ENCODE results near the gene MSRB2.

The MSRB2 gene

DNA sequence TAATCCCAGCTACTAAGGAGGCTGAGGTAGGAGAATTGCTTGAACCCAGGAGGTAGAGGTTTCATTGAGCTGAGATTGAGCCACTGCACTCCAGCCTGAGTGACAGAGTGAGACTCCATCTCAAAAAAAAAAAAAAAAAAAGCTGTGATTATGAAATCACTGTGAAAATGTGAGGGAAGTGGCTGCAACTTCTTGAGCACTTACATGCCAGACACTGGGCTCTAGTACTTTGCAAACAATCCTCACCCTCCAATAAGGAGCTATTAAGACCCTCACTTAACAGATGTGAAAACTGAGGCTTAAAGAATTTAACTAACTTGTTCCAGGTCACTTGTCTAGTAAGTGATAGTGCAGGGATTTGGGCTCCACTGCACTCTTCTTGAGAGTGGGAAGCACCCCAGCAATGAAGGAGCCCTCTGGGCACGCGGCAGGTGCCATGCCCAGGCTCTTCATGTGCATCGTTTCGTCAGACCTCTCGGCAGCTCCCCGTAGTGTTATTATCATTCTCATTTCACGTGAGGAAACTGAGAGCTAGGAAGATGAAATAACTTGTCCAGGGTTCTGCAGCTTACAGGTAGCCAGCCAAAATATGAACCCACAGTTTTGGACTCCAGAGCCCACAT lies 19.0 kb downstream of the MSRB2 start:
- DNase-seq, result no peak

DNA sequence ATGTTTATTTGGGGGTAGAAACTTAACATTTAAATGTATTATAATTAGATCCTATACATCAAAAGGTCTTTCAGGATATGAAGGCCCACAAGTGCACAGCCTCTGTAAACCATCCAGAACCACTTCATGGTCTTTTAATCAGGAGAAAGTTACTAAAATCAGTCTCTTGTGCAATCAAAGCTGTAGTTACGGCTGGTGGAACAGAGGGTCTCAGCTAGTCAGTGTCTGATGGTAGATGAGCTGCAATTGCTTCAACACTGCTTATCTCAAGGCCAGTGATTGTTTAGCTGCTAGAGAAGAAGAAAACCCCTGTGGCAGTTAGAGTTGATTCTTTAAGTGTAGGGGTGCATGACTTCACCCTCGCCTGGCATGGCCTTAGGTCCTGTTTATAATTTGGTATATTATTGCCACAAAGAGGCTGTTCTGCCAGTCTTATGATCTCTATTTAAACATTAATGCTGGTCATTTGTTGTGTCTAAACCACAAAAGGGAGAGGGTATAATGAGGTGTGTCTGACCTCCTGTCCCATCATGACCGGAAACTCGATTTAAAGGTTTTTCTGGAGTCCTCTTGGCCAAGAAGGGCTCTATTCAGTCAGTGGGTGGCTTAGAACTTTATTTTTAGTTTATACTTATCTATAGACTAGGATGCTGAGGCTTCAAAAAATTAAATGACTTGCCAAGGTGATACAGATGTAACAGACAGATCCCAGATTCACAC lies 21.3 kb downstream of the MSRB2 start:
- no peak for DNase-seq

DNA sequence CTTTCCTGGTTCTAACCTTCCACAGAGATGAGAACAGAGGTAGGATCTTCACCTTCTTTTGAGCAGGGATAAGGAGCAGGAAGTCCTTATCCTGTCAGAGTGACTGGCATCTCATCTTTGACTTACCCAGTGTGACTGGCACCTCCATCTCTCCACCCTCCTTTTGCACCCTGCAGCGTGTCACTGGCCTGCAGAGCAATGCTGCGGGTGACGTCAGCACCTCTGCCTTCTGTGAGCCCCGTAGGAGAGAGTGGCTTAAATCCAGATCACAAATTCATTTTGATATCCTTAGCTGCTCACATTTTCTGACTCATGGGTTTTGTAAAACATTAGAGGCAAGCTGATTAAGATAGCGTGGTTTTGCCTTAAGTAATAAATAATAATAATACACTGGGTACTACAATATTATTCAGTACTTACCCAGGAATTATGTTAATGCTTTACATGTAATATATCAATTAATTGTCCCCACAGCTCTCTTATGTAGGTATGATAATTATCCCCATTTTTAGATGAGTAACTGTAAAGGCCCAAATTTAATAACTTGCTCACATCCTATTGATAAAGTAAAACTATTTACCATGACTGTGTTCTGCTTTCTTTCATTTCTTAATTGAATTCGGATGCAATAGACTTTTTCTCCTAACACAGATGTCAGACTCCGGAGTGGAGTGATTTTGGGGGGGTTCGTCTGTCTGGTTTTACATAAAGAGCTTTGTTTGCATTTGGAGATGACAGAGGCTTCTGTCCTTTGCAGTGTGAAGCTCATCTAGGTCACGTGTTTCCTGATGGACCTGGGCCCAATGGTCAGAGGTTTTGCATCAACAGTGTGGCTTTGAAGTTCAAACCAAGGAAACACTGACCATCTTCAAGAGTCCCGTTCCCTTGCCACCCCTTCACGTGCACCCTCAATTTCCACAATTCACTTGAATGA lies 24.9 kb downstream of the MSRB2 start:
- DNase-seq, result no peak

DNA sequence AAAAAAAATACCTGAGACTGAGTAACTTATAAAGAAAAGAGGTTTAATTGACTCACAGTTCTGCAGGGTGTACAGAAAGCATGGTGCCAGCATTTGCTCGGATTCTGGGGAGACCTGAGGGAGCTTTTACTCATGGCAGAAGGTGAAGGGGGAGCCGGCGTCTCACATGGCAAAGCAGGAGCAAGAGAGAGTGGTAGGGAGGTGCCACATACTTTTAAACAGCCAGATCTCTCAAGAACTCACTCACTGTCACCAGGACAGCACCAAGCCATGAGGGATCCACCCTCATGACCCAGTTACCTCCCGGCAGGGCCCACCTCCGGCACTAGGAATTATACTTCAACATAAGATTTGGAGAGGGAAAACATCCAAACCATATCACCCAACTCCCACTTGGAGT lies 25.8 kb downstream of the MSRB2 start:
- DNase-seq, result no peak

DNA sequence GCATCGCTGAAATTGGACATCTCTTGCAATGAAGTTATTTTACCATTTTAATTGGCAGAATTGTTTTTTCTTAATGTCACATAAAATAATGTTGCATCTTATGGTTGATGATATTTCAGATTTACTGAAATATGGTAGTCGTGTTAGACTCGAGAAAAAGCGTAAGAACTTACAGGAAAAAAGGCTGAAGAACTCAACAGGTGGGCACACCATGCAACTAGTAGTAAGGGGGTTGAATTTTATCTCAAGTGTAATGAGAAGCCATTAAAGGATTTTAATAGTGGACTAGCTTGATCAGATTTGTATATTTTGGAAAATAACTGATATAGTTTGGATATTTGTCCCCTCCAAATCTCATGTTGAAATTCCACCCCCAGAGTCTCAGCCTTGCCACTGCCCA lies 41.1 kb downstream of the MSRB2 start:
- no peak for DNase-seq

DNA sequence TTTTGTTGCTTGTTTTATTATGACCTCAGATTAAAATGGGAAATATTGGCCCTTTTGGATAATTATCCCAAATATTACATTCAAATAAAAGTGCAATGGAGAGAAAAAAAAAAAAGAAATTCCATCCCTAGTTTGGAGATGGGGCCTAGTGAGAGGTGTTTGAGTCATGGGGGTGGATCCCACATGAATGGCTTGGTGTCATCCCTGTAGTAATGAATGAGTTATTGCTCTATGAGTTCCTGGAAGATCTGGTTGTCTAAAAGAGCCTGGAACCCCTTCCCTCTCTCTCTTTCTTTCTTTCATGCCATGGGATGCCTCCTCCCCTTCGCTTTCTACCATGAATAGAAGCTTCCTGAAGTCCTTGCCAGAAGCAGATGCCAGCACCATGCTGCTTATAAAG lies 44.3 kb downstream of the MSRB2 start:
- DNase-seq, result no peak

DNA sequence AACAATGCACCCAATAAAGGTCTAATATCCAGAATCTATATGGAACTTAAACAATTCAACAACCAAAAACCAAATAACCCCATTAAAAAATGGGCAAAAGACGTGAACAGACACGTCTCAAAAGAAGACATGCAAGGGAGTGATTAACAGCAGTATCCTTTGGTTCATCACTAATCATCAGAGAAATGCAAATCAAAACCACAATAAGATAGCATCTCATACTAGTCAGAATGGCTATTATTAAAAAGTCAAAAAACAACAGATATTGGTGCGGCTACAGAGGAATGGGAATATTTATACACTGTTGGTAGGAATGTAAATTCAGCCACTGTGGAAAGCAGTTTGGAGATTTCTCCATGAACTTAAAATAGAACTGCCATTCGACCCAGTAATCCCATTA lies 46.6 kb downstream of the MSRB2 start:
- DNase-seq, result no peak

DNA sequence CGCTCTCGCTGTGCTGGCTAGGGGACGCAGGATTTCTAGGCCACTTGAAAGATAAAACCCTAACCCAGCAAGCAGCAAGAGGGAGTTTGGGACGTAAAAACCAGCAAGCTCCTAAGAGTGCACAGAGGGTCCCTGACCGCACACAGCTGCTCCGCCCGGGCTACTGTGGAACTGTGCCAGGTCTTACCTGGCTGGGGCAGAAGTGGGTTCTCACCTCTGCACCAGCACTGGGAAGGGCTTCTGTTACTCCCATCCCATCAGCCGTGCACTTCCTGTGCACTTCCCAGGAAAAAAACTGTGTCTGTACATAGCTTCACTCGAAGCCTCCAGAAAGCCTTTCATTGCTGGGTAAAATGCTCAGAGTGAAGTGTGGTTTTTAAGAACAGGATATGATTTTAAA lies 50.9 kb downstream of the MSRB2 start:
- DNase-seq, result no peak

DNA sequence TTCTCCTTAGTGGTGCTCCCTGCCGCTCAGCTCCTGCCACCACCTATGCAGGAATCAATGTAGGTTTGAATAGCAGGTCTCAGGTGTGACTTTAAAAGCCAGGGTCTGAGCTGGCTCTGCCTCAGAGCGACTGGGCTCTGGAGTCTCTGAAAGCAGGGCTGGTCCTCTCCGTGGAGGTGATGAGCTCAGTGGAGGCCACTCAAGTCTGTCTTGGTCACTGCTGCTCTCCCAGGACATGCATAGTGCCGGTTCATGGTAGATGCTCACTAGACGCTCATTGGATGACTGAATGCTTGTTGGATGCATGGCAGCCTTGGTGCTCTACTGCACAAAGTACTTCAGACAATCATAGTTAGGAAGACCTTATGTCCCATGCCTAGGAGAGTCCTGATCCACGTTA lies 51.7 kb downstream of the MSRB2 start:
- DNase-seq, result no peak

DNA sequence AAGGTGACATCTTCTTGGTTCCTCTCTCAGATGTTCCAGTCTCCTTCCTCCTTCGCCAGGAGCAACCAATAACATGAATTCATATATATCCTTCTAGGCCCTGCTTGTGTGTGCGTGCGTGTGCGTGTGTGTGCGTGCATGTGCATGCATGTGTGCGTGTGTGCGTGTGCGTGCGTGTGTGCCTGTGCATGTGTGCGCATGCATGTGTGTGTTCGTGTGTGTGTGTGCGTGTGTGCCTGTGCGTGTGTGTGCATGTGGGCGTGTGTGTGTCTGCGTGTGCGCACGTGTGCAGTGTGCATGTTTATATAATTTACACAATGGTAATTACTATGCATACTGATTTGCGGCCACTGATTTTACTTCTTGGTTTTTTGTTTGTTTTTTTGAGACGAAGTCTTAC lies 52.8 kb downstream of the MSRB2 start:
- DNase-seq, result no peak

DNA sequence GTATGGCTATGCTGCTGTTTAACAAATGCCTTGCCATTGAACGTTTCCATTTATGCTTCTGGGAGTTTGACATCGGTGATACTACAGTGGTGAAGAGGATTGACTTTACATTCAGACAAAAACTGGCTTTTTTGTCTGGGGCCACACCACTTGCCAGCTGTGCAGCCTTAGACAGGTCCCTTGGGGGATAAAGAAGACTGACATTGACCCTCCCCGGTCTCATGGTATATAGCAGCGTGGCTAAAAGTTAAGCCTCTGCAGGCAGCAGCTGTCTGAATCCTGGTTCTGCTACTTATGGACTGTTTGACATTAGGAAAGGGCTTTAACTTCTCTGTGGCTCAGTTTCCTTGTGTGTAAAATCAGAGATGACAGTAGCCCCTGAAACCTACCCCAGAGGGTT lies 54.7 kb downstream of the MSRB2 start:
- no peak for DNase-seq

DNA sequence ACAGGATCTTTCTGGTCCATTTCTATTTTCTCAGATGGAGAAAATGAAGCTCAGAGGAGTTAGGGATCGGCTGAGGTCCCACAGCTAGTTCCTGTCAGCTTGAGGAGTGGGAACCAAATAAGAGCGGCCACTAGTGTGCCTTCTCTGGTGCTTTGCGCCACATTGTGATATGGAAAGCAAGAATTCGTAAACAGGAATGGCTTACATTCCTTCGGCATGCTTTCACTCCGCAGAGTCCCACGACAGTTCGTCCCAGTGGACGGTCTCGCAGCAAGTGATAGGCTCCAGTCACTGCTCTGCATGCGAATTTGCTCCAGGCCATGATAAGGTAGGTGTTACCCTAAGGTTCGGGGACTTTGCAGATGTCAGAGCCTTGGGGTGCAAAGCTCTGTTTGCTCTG lies 55.2 kb downstream of the MSRB2 start:
- DNase-seq, result no peak

DNA sequence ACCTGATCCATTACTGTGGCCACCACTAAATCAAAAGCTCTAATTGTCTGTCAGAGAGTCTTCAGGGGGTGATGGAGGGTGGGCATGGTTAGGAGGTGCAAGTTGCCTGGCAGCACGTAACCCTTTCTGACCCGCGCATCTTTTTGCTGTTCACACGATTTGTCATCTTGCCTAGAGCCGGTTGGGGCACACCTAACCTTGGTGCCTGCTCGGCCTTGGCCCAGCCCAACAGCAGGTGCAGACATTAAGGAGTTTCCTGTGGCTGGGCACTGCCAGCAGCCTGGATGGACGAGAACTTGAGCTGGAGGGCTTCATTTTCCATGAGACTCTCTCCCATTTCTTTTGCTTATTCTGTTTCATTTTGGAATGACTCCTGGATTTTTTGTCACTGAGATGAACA lies 55.7 kb downstream of the MSRB2 start:
- DNase-seq, result no peak

DNA sequence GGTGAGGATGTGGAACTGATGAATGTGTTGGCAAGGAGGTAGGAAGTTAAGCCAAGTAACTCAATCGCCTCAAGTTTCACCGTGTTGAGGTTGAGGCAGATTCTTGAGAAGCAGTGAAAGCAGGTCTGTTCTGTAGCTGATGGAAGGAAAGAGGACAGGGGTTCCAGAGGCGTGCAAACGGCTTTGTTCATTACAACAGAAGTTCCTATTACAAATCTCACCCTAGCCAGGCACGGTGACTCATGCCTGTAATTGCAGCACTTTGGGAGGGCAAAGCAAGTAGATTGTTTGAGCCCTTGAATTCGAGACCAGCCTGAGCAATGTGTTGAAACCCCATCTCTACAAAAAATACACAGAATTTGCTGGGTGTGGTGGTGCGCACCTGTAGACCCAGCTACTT lies 59.8 kb downstream of the MSRB2 start:
- DNase-seq, result no peak

DNA sequence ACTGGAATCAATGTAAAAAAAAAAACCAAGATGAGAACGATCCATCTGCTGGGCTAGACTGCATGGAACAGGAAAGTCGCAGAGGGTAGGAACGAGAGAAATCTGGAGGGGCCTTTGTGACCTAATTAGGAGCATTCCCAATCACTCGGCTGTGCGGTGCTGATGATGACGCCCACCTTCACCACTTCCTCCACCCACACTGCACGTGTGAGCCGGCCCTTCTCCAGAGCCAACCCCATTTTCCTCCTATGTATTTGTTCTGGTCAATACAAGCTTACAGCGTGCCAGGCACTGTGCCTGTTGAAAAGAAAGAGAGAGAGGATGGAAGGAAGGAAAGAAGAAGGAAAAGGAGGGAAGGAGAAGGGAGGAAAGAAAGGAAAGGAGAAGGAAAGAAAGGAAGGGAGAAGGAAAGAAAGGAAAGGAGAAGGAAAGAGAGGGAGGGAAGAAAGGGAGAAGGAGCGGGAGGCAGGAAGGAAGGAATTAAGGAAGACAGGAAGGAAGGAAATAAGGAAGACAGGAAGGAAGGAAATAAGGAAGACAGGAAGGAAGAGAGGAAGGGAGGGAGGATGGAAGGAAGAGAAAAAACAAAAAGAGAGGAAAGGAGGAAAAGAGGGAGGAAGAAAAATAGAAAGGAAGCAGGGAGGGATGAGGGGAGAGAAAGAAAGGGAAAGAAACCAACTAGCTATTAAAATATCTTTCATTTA lies 61.2 kb downstream of the MSRB2 start:
- no peak for DNase-seq

DNA sequence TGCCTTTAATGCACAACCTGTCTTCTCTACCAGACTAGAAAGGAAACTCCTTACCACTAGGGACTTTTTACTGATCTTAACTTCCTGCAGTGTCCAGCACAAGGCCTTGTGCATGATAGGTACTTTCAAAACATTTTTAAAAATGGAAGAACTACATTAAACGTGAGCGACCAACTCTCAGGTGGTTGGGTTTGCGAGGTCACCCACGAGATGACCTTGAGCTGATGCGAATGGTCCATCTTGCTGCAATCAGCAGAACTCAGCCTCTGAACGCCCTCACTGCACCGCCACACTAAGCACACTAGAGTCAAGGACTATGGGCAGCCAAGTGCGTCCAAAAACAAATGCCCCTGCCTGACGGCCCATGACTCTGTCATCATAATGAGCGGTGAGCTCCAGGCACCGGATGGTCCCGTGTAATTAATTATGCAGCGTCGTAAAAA lies 61.9 kb downstream of the MSRB2 start:
- no peak for DNase-seq

DNA sequence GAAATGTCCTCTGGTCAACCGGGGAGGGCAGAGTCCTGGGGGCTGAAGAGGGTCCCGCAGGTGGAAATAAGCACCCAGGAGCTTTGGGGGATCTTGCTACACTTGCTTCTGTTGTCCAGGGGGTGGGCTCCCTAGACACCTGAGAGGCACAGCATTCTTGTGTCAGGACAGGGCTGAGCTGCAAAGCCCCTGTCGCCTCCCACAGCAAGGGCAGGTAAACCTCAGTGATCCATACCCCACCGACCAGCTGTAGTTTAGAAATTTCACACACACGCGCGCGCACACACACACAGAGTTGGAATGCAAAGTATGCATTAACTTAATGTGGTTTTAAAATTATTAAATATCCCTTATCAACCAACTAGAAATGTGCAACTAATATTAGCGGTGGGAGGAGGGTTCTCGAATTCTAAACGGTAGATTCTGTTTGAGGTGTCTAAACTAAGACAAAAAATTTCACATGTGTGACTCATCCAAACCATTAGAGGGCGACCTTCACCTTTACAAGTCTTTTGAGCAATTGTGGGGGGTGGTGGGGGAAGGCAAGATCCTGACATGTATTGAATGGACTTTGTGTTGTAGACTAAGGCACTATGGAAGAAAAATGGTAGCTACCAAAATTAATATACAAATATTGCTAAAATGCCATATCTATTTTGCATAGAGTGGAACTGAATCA lies 62.5 kb downstream of the MSRB2 start:
- no peak for DNase-seq

DNA sequence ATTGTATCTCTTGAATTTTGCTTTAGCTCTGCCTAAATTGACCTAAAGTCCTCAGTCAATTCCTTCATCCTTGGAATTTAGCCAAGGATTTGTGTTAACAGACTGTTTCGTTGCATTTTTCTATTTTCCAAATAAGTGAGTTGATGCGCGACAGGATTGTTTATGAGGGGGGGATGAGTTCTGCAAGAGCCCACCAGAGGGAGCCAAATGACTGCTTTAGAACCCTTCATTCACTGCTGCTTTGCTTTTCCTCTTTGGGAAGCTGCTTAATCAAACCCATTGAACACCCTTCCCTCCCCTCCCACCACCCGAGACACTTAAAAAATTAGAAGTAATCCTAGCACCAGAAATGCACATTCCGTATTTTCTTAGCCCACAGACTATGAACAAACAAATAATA lies 63.0 kb downstream of the MSRB2 start:
- DNase-seq, result peak; percentile 56

DNA sequence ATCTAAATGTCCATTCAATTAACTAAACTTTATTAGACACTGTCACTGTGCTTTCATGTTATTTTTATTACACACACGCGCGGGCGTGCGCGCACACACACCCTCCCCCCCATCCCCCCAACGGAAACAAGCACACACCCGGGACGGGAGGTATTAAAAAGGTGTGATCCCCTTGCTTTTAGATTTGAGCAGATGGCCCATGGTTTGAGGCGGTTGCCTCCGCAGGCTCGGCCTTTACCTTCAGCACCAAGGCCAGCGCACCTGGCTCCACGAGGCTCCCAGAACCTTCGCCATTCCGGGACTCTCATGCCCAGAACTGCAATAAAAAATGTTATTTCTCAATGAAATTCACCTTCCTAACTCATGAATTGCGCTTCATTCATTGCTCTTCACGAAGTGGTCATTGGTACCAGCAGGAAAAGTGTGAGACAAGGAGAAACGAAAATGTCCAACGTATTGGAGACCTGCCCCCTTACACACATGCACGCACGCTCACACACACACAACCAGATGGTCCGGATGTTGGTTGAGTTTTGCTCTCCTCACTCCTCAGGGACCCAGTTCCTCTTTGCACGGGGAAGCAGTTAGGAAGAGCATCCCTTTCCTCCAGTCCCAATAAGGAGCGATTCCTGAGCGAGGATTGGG lies 76.0 kb downstream of the MSRB2 start:
- no peak for DNase-seq
